Measurements from ENCODE around the gene CCDC17. TPM values are rescaled to one million over a fixed set of nuclear protein-coding genes. Genes with fewer than 3 reads are reported as not detected.

The CCDC17 gene
- total RNA-seq, 1 experiment from 2014 or later = 1.9 TPM

- Histone ChIP-seq H3K18ac (ENCODE audit: insufficient read length, low read depth, low read length) (no peak overlapping the region), H3K23me2 (ENCODE audit: insufficient read length, low read depth, low read length, poor library complexity, severe bottlenecking) (no peaks in the 10 kb centered on the region), H4K20me1 (ENCODE audit: control insufficient read depth, insufficient read depth, insufficient read length) (no peaks in the 10 kb centered on the region), H2BK12ac (ENCODE audit: insufficient read length, low read depth, low read length) (no peak overlapping the region), H3K23ac (ENCODE audit: insufficient read length, low read depth, low read length) (no peak overlapping the region), H2BK20ac (ENCODE audit: low read depth, low read length, poor library complexity, severe bottlenecking) (no peak overlapping the region), H2BK15ac (ENCODE audit: low read depth, low read length) (no peak overlapping the region), H2BK120ac (ENCODE audit: low read depth, low read length, poor library complexity, severe bottlenecking) (no peak overlapping the region), H3K14ac (ENCODE audit: insufficient read depth, low read length) (no peak overlapping the region), H4K8ac (replicated peaks; ENCODE audit: insufficient read length, low read depth, low read length) (no peak overlapping the region), H3K56ac (ENCODE audit: insufficient read length, low read depth, low read length) (no peak overlapping the region), H3K4me1 (ENCODE audit: insufficient read depth, low read length) (no peaks in the 10 kb centered on the region), H2BK5ac (ENCODE audit: insufficient read length, low read length) (no peak overlapping the region), H3T11ph (ENCODE audit: low read length) (no peak overlapping the region), H3K27ac (ENCODE audit: insufficient read length, low read depth, low read length) (no peak overlapping the region), H3K27me3 (ENCODE audit: insufficient read depth, low read length) (no peaks in the 10 kb centered on the region), H3K4ac (ENCODE audit: low read depth, low read length) (no peak overlapping the region), H3K4me2 (ENCODE audit: insufficient read depth, insufficient read length, low read length) (no peak overlapping the region), H4K91ac (ENCODE audit: insufficient read length, low read depth, low read length) (no peak overlapping the region), H2AFZ (ENCODE audit: low read length) (no peak overlapping the region), H3K79me2 (ENCODE audit: insufficient read depth, low read length) (peaks cover 70% of the 10 kb centered on the region), H3K9me3 (ENCODE audit: control insufficient read depth, low read depth, low read length) (no peaks in the 10 kb centered on the region), H2AK5ac (ENCODE audit: insufficient read length, low read length) (no peak overlapping the region), H3K79me1 (ENCODE audit: insufficient read depth, low read depth, low read length, poor library complexity, severe bottlenecking) (peaks cover 10% of the 10 kb centered on the region), H3K9ac (ENCODE audit: extremely low read depth, insufficient read length, low read length) (no peak overlapping the region), H4K5ac (ENCODE audit: insufficient read length, low read depth, low read length) (no peak overlapping the region)
- WGBS (ENCODE audit: extremely low coverage, insufficient read length, low lambda C conversion rate) = no CpG with 5 or more reads among the region's 6 CpGs
- H3K27me3 Mint-ChIP-seq (ENCODE audit: low read depth) = no peaks in the 10 kb centered on the region
- peaks cover 12 to 17% (median 14%) of the 10 kb centered on the region in 3 experiments for H3K36me3 Mint-ChIP-seq (ENCODE audit: insufficient read depth in 1 of 3, low read depth in 3 of 3)
- no peak for DNase-seq
- no peak for TF ChIP-seq CTCF (conservative IDR thresholded peaks at IDR 0.05)
- no peak overlapping the region for H3K27ac Mint-ChIP-seq
- H3K9me3 Mint-ChIP-seq = 0 out of 5 replicates have a peak, but pooled peaks cover 0 to 2% of the 10 kb centered on the region in 2 experiments
- no peak overlapping the region for H3K4me3 Mint-ChIP-seq
- H3K4me1 Mint-ChIP-seq = peaks cover 13 to 16% of the 10 kb centered on the region in 2 experiments
Measured at GRCh38 chr1:45669859-45670655, 46.2 kb upstream of the CCDC17 start.

Measured in H9 (cell line).